Effector CD8-positive, alpha-beta T cell (primary cell): ENCODE results near the gene GPX2.

Source experiments
- DNase-seq: peaks from one replicate; lab custom pipeline; 2025; lab: John Stamatoyannopoulos, UW

The GPX2 gene

GRCh38 chr14:64960762-64961276, 18.3 kb upstream of the GPX2 start:
- DNase-seq, result no peak

DNA sequence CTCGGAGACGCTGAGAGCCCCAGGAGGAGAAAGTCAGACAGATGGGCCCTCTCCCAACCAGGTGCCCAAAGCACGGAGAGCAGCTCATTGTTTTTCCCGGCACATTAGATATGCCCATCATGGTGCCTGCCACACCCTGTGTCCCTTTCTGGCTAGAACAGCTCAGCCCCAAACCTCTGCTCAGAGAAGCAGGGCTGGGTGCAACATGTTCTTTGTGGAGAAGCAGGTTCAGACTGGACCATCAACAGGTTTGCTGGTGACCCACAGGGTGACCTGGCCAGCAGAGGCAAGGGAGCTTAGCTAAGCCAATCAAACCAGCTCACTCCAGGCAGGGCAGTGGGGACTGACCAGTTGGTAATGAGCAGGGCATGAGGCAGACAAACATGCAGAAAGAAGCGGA, 16.2 kb upstream of the GPX2 start:
- DNase-seq, result no peak

GRCh38 chr14:64958201-64958600, 15.7 kb upstream of the GPX2 start:
- DNase-seq, result no peak

- DNase-seq, result no peak
Observed at GRCh38 chr14:64956697-64957406, 14.3 kb upstream of the GPX2 start.

GRCh38 chr14:64955297-64955696, 12.8 kb upstream of the GPX2 start:
- DNase-seq, result no peak

- DNase-seq, result no peak
Observed at GRCh38 chr14:64954491-64955240, 12.1 kb upstream of the GPX2 start.

DNA sequence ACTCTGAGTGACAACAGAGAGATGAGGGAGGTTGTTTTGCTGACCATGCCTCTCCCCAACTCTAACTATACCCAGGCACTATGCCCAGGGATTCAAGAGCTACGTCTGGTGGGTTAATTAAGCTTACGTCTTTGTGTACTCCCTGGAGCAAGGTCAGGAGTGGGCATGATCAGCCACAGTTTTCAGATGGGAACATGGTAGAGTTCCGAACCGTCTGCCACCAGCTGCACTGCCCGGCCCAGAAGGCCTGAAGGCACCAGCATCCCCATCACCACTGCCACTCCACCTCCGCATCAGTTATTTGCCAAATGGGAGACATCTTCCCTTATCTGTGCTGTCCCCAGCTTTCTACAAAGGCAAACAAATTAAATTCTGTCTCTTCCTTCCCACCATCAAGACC, 11.1 kb upstream of the GPX2 start:
- DNase-seq, result no peak

- no peak for DNase-seq
Observed at GRCh38 chr14:64953310-64953654, 10.7 kb upstream of the GPX2 start.

DNA sequence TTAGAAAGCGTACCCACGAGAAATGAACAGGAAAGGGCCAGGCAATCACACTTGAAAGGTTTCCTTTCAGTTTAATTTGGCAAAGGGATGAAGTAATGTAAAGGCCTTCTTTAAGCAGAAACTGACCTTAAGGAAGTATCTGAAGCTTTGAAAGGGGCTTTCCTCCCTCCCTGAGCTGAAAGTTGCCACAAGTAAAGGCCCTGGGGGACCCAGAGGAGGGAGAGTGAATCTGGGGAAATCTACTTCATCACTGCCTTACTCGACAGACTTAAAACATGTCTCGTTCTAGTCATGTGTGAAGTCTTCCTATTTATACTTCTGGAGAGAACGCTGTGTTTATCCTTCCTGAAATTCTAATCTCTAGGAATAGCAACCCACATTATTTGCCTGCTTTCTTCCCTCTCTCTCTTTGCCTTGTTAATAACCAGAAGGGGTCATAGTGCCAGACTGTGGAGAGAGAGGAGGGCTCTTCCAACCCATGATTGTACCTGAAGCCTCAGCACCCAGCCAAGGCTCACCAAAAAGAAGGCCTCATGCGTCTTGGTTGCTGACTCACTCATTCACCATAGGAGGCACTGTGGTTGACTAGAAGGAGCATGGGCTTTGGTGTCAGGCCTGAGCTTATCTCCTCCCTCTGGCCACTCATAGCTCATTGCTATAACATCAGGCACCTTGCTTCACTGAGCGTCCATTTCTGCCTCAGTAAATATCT, 10.2 kb upstream of the GPX2 start:
- no peak for DNase-seq

- DNase-seq, result no peak
Observed at GRCh38 chr14:64951724-64952123, 9.2 kb upstream of the GPX2 start.

- no peak for DNase-seq
Observed at GRCh38 chr14:64951291-64951690, 8.7 kb upstream of the GPX2 start.

GRCh38 chr14:64950889-64951288, 8.3 kb upstream of the GPX2 start:
- DNase-seq, result no peak

DNA sequence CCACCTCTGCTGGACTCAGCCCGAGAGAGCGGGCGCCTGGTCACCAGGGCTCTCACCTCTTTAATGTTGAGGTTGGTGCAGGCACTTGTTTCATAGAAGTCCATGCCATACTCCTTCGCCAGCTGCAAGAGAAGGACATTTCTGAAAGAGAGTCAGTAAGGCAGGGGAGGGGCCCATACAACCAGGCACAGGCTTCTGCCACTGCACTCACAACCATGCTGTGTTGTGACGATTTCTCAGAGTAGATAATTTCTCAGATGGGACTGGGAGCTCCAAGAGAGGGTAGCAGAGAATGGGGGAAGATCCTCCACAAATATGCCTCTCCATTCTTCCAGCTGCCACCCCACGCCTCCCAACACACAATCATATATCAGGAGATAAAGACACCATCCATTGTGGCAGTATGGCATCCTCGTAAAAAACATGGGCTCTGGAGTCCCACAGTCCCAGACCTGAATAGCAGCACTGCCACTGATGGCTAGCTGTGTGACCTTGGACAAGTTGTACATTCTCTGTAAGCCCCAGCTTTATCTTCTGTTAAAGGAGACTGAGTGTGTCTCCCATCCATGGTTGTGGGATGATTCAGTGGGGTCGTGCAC, 6.2 kb upstream of the GPX2 start:
- no peak for DNase-seq

- no peak for DNase-seq
Observed at GRCh38 chr14:64947710-64948611, 5.4 kb upstream of the GPX2 start.

DNA sequence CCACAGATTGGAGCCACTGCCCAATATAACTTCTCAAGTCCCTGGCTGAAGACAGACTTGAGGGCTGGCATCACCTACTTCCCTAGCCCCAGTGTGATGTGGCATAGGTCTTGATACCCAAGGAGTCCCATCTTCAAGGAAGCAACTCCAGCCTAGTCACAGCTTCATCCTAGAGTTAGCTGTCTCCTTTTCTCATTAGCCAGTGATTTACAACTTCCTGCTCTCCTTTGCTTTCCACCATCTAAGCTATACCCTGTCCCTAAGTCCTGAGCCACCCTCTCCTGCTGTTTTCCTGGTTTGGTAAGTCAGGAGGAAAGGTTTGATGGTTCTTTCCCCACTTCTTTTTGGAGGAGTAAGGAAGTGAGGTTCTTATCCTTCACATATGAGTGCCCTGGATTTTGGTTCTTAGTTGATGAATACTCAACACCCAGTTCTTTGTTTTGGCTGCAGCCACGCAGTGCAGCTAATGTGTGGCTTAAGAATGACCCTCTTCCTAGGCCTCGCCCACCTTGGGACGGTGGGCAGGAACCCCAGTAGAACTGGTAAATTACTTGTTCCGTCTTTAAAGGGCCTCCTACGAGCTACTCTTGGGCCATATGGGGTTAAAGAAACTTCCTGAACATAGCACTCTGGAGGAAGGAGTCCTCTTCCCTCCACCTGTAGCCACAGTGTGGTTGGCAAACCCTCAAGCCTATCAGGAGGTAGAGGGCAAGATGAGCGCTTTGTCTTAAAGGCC, 3.9 kb upstream of the GPX2 start:
- no peak for DNase-seq

DNA sequence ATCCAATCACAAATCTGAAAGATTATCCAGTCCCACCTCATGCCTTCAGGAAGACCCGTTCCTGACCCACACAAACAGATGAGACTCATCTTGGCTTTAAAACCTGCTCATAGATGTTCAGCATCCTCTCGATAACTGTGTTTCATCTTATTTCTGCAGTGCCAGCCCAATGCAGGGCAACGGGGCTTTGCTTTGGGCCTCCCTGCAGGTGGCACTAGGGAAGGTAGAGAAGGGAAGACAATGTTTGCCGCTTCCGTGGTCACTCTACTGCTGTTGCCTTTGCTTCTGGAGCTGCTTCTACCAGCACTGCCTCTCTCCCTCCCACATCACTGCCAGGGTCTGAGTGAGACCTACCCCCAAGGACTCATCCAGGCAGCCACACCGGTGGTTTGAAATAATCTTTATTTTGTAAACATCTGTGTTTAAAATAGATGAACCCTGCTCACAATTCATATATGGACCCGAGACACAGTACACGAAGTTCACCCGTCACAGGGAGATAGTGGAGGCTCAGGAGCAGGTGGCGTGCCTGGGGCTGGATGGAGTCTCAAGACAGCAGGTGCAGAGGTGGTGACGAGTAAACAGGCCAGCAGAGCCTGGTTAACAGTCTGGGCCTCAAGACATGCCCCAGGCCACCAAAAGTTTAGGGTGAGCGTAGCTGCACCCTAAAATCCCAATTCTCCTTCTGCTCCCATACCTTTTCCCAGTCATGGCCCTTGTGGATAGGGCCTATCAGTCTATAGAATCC, 3.1 kb upstream of the GPX2 start:
- DNase-seq, result no peak

GRCh38 chr14:64944861-64945260, 2.3 kb upstream of the GPX2 start:
- no peak for DNase-seq

DNA sequence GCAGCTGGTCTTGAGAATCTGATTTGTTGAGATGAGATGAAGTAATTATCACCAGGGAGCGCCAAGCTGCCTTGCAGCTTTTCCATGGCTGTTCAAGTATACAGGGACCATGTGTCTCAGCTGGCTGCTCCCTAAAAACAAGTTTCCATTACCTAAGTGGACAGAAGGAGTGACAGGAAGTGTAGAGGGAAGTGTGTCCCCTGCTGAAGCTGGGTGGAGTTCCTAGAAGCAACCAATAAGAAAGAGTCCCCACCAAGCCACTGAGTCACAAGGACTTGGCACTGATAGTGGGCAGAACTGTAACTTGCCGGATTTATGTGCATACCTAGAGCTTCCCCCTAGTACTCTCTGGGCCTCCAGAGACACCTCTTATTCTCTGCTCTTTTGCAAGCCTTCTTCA, 1.5 kb upstream of the GPX2 start:
- DNase-seq, result no peak

DNA sequence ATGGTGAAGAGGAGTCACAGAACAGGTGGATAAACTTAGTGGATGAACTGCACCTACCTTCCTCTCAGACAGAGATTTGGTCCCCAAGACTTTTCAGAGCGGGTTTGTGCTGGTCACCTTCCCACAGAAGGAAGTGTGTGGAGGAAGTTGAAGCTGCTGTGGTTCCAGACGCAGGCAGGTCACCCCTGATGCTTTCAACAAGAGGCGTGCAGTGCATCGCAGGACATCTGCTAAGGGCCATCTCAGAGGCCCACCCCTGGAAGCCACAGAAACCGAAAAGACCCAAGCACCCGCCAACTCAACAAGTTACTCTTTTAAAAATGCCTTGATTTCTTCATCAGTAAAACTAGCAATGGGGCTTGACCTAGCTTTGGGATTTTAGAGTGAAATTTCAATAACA, 1.0 kb upstream of the GPX2 start:
- DNase-seq, result no peak

GRCh38 chr14:64940336-64940910, 2.1 kb downstream of the GPX2 start:
- DNase-seq, result no peak
